Measurements from ENCODE around the gene DISP2. TPM values are rescaled to one million over a fixed set of nuclear protein-coding genes. Genes with fewer than 3 reads are reported as not detected.

DISP2 gene
- total and polyA plus RNA-seq, 4 donors = under 0.01 to 0.23 (median under 0.01) TPM; not detected in 1

- Histone ChIP-seq H3K27ac (ENCODE audit: low read depth in 1 of 2, low read length in 2 of 2) (no peak overlapping the region), H3K9me3 (ENCODE audit: control insufficient read depth in 4 of 4, low read length in 3 of 4) (no peaks in the 10 kb centered on the region), H3K4me1 (ENCODE audit: control insufficient read depth in 4 of 4, insufficient read depth in 4 of 4, low read length in 3 of 4) (peaks cover 0 to 7% (median 2%) of the 10 kb centered on the region in 4 donors), H3K36me3 (ENCODE audit: control insufficient read depth in 4 of 4, insufficient read depth in 3 of 4, low read depth in 1 of 4, low read length in 3 of 4) (no peaks in the 10 kb centered on the region), H3K27me3 (ENCODE audit: control insufficient read depth in 4 of 4, insufficient read depth in 4 of 4, low read length in 3 of 4) (no peaks in the 10 kb centered on the region), H3K4me3 (ENCODE audit: low read depth in 1 of 3, low read length in 3 of 3) (no peak overlapping the region), H3K9ac (ENCODE audit: low read depth in 1 of 2, low read length in 2 of 2) (no peak overlapping the region)
- TF ChIP-seq HNF4A (conservative IDR thresholded peaks at IDR 0.05) = no peak
- TF ChIP-seq REST (IDR thresholded peaks at IDR 0.05) = no peak
- WGBS = 61% methylated on average over 10 of the region's 10 CpGs
- DNase-seq (ENCODE audit: low spot score) = no peak
Observed at GRCh38 chr15:40313531-40314398, 44.3 kb upstream of the DISP2 start.

DNA sequence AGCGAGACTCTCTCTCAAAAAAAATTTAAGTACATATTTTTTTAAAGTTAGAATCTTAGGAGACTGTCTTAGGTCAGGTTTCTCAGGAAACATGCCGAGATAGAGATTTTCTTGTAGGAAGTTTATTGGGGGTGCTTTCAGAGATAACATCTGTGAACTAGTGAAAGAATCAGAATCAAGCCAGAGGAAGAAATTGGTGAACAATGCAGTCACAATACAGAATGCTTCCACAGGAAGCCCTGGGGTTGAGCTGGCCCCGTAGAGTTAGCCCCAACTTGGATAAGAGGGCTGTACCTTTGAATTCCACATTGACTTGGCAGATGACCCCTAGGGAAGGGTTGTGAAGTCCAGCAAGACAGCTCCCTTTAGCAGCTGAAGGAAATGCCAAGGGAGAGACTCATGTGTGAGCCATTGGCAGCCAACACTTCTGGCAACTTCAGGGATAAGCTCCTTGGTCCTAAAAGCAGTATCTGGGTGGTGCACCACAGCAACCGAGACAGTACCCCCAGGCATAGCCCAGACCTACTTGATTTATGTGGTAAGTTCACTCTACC, 43.2 kb upstream of the DISP2 start:
- Histone ChIP-seq H3K36me3 (ENCODE audit: control insufficient read depth in 4 of 4, insufficient read depth in 3 of 4, low read depth in 1 of 4, low read length in 3 of 4) (no peaks in the 10 kb centered on the region), H3K27ac (ENCODE audit: low read depth in 1 of 2, low read length in 2 of 2) (no peak overlapping the region), H3K9me3 (ENCODE audit: control insufficient read depth in 4 of 4, low read length in 3 of 4) (no peaks in the 10 kb centered on the region), H3K27me3 (ENCODE audit: control insufficient read depth in 4 of 4, insufficient read depth in 4 of 4, low read length in 3 of 4) (no peaks in the 10 kb centered on the region), H3K4me3 (ENCODE audit: low read depth in 1 of 3, low read length in 3 of 3) (no peak overlapping the region), H3K9ac (ENCODE audit: low read depth in 1 of 2, low read length in 2 of 2) (no peak overlapping the region), H3K4me1 (ENCODE audit: control insufficient read depth in 4 of 4, insufficient read depth in 4 of 4, low read length in 3 of 4) (peaks cover 0 to under 1% (median 0%) of the 10 kb centered on the region in 4 donors)
- DNase-seq (ENCODE audit: low spot score) = no peak
- WGBS = 83% methylated on average over 4 of the region's 4 CpGs
- no peak for TF ChIP-seq TAF1 (conservative IDR thresholded peaks at IDR 0.05)
- TF ChIP-seq EGR1 (IDR thresholded peaks at IDR 0.05; ENCODE audit: low read depth in 2 of 2) = no peak

DNA sequence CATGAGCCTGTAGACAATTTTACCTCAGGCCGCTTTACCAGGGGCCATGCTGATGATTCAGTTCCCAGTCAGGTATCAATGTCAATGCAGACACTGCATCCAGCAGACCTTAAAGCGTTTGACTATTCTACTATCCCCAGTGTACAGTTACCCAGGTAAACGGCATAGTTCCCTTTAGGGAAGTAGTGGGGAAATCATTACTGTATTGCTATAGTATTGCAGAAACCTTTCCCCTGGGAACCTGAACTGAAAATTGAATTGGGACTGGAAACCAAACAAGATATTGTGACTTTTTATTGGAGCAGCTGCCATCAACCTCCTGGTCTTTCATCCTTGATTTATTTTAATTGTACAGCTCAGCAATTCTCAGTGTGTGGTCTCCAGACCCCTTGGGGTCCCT, 41.1 kb upstream of the DISP2 start:
- no peak for TF ChIP-seq JUND (IDR thresholded peaks at IDR 0.05)
- no peak for TF ChIP-seq ATF3 (IDR thresholded peaks at IDR 0.05)
- TF ChIP-seq GABPA (IDR thresholded peaks at IDR 0.05 in 1 of 2, conservative IDR thresholded peaks at IDR 0.05 in 1 of 2) = no peak
- TF ChIP-seq YY1 (IDR thresholded peaks at IDR 0.05) = no peak
- Histone ChIP-seq H3K27me3 (ENCODE audit: control insufficient read depth in 4 of 4, insufficient read depth in 4 of 4, low read length in 3 of 4) (no peaks in the 10 kb centered on the region), H3K9me3 (ENCODE audit: control insufficient read depth in 4 of 4, low read length in 3 of 4) (no peaks in the 10 kb centered on the region), H3K36me3 (ENCODE audit: control insufficient read depth in 4 of 4, insufficient read depth in 3 of 4, low read depth in 1 of 4, low read length in 3 of 4) (no peaks in the 10 kb centered on the region), H3K27ac (ENCODE audit: low read depth in 1 of 2, low read length in 2 of 2) (no peak overlapping the region), H3K4me1 (ENCODE audit: control insufficient read depth in 4 of 4, insufficient read depth in 4 of 4, low read length in 3 of 4) (no peaks in the 10 kb centered on the region), H3K9ac (ENCODE audit: low read depth in 1 of 2, low read length in 2 of 2) (no peak overlapping the region), H3K4me3 (ENCODE audit: low read depth in 1 of 3, low read length in 3 of 3) (no peak overlapping the region)
- WGBS = 81% methylated on average over 3 of the region's 3 CpGs
- no peak for DNase-seq (ENCODE audit: low spot score)

Data from liver (tissue), 9 donors.